ENCODE data around the gene MUC4. TPM values are rescaled to one million over a fixed set of nuclear protein-coding genes. Genes with fewer than 3 reads are reported as not detected.

MUC4 gene
- total RNA-seq, 1 donor from 2014 or later = not detected

- Mint-ChIP-seq H3K9me3 (no peaks in the 10 kb centered on the region), H3K4me3 (no peak overlapping the region), H3K4me1 (peaks cover 4% of the 10 kb centered on the region), H3K27ac (no peak overlapping the region), H3K36me3 (no peaks in the 10 kb centered on the region), H3K27me3 (ENCODE audit: insufficient read depth, low read depth) (peaks cover 2% of the 10 kb centered on the region)
- TF ChIP-seq EZH2phosphoT487 (IDR thresholded peaks at IDR 0.05) (no peak), CTCF (IDR thresholded peaks at IDR 0.05) (no peak), EZH2 (IDR thresholded peaks at IDR 0.05) (no peak)
- no peaks in the 10 kb centered on the region for H3K79me2 ChIP-seq (ENCODE audit: low read depth)
- no peaks in the 10 kb centered on the region for H3K27me3 ChIP-seq
- H3K9me3 ChIP-seq (ENCODE audit: low read depth) = no peaks in the 10 kb centered on the region
- H3K4me2 ChIP-seq = no peak overlapping the region
- H4K20me1 ChIP-seq (ENCODE audit: low read depth) = no peaks in the 10 kb centered on the region
- H3K9ac ChIP-seq = no peak overlapping the region
- peak; percentile 1 for DNase-seq (ENCODE audit: low spot score)
- no peaks in the 10 kb centered on the region for H3K36me3 ChIP-seq
- no peak overlapping the region for H3K27ac ChIP-seq
- H3K4me3 ChIP-seq = no peak overlapping the region
- H2AFZ ChIP-seq (replicated peaks) = no peak overlapping the region
- no peaks in the 10 kb centered on the region for H3K4me1 ChIP-seq
- no peaks in the 10 kb centered on the region for H3F3A ChIP-seq (ENCODE audit: low read depth)
Measured at GRCh38 chr3:195822131-195822696, 10.5 kb upstream of the MUC4 start.

- Histone ChIP-seq H3K4me2 (no peak overlapping the region), H3K4me1 (no peaks in the 10 kb centered on the region), H3F3A (ENCODE audit: low read depth) (no peaks in the 10 kb centered on the region), H3K27ac (no peak overlapping the region), H3K9ac (no peak overlapping the region), H3K36me3 (no peaks in the 10 kb centered on the region), H3K27me3 (no peaks in the 10 kb centered on the region), H3K9me3 (ENCODE audit: low read depth) (no peaks in the 10 kb centered on the region), H3K4me3 (no peak overlapping the region), H4K20me1 (ENCODE audit: low read depth) (no peaks in the 10 kb centered on the region), H3K79me2 (ENCODE audit: low read depth) (no peaks in the 10 kb centered on the region), H2AFZ (replicated peaks) (no peak overlapping the region)
- Mint-ChIP-seq H3K27me3 (ENCODE audit: insufficient read depth, low read depth) (peaks cover 2% of the 10 kb centered on the region), H3K27ac (no peak overlapping the region), H3K9me3 (no peaks in the 10 kb centered on the region), H3K4me3 (no peak overlapping the region), H3K4me1 (peaks cover 4% of the 10 kb centered on the region), H3K36me3 (no peaks in the 10 kb centered on the region)
- DNase-seq (ENCODE audit: low spot score) = no peak
- no peak for TF ChIP-seq EZH2 (IDR thresholded peaks at IDR 0.05)
- TF ChIP-seq EZH2phosphoT487 (IDR thresholded peaks at IDR 0.05) = no peak
- no peak for TF ChIP-seq CTCF (IDR thresholded peaks at IDR 0.05)
Measured at GRCh38 chr3:195821403-195822130, 9.8 kb upstream of the MUC4 start.

GRCh38 chr3:195820901-195821300, 9.2 kb upstream of the MUC4 start:
- H3K4me3 ChIP-seq = no peak overlapping the region
- no peaks in the 10 kb centered on the region for H3K36me3 ChIP-seq
- no peak overlapping the region for H3K4me3 Mint-ChIP-seq
- no peaks in the 10 kb centered on the region for H3K36me3 Mint-ChIP-seq
- H3F3A ChIP-seq (ENCODE audit: low read depth) = no peaks in the 10 kb centered on the region
- H3K9me3 ChIP-seq (ENCODE audit: low read depth) = no peaks in the 10 kb centered on the region
- H2AFZ ChIP-seq (replicated peaks) = no peak overlapping the region
- no peak overlapping the region for H3K9ac ChIP-seq
- H3K4me2 ChIP-seq = no peak overlapping the region
- H4K20me1 ChIP-seq (ENCODE audit: low read depth) = no peaks in the 10 kb centered on the region
- peaks cover 4% of the 10 kb centered on the region for H3K4me1 Mint-ChIP-seq
- no peaks in the 10 kb centered on the region for H3K27me3 Mint-ChIP-seq (ENCODE audit: insufficient read depth, low read depth)
- no peak overlapping the region for H3K27ac Mint-ChIP-seq
- DNase-seq (ENCODE audit: low spot score) = no peak
- H3K27ac ChIP-seq = no peak overlapping the region
- no peaks in the 10 kb centered on the region for H3K79me2 ChIP-seq (ENCODE audit: low read depth)
- H3K4me1 ChIP-seq = no peaks in the 10 kb centered on the region
- H3K9me3 Mint-ChIP-seq = no peaks in the 10 kb centered on the region
- no peaks in the 10 kb centered on the region for H3K27me3 ChIP-seq
- TF ChIP-seq EZH2phosphoT487 (IDR thresholded peaks at IDR 0.05) (no peak), CTCF (IDR thresholded peaks at IDR 0.05) (no peak), EZH2 (IDR thresholded peaks at IDR 0.05) (no peak)

Data from neural progenitor cell (in vitro differentiated cells).